ENCODE measurements around the gene SSTR5.

The SSTR5 gene

DNA sequence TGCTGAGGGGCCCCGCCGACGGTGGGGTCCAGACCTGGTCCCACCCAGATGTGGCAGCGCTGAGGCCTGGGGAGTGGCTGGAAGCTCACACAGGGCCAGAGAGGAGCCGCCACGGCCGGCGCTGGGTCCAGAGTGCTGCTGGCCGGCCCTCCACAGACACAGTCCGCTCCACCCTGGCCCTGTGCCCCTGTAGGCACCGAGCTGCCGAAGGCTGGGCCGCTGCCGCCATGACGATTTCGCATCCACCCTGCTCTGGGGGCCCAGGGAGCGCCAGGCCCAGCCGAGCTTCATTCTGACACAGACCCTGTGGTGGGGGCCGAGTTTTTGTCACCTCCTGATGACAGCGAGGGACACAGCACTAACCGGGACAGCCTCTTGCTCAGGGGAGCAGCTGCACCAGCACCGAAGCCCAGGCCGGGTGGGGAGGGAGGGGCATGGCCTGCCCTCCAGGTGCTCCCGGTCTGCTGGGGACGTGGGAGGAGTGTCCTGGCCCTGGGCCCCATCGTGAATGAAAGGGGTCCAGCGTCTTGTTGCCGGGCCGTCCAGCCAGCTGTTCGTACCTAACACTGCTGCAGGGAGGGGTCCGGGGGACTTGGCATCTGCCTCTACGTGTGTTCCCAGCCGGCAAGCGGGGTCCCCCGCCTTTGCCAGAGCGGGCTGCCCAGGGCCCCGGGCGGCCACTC lies 27.1 kb upstream of the SSTR5 start:
- Mint-ChIP-seq H3K27me3 (peaks cover 10% of the 10 kb centered on the region), H3K36me3 (ENCODE audit: low read depth) (no peaks in the 10 kb centered on the region), H3K4me3 (no peak overlapping the region), H3K4me1 (ENCODE audit: low read depth) (no peaks in the 10 kb centered on the region), H3K27ac (no peak overlapping the region), H3K9me3 (peaks cover 11% of the 10 kb centered on the region)
- intact Hi-C loops (cut with micrococcal nuclease): no loop called here

DNA sequence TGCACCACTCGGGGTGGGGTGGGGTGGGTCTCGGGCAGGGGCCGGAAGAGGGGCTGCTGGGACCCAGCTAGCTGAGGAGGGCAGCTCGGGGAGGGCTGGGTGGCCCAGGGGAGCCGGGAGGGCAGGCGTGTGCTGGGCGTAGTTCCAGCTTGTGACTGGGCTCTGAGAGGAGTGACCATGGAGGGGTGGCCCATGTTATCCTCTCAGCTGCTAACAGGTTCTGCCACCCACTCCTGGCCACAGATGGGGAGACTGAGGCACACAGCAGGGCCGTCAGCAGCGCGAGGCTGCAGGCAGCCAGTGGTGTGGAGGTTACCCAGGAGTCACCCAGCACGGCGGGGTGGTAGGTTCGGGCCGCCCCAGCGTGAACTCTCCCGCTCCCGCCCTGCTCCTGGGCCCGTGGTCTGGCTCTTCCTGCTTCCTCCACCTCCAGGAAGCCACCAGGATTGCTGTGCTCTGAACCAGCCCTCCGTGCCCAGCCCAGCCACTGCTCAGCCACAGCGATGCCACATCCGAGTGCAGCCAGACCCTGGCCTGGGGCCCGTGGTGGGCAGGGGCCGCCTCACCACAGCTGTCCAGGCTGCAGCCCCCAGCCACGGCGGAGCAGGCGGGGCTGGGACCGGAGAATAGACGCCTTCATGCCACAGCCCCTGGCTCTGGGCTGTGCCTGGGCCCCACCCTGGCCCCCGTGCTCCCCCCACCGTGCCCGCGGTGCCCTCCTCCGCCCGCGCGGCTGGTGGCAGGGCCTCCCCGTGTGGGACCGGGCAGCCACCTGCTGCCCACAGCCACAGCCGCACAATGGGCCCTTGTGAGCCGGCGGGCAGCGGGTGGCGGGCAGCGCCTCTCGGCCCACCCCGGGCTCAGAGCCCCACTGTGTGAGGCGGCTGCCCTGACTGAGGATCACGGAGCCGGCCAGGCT lies 26.3 kb upstream of the SSTR5 start:
- intact Hi-C loops (cut with micrococcal nuclease): no loop called here

DNA sequence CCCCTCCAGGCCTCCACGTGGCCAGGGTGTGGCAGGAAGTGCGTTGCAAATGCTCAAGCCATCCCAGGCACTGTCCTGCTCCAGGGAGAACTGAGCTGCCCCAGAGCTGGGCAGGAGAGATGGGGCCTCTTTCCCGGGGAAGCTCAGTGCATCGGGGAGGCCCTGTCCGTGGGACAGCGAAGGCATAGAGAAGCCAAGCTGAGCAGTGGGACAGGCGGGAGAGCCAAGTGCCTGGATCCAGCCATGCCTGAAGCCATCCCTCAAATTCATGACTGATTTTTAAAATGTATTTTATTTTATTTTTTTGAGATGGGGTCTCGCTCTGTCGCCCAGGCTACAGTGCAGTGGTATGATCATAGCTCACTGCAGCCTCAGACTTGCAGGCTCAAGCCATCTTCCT lies 25.4 kb upstream of the SSTR5 start:
- intact Hi-C loops (cut with micrococcal nuclease): no loop called here
- Mint-ChIP-seq H3K9me3 (peaks cover 6% of the 10 kb centered on the region), H3K27ac (no peak overlapping the region), H3K36me3 (ENCODE audit: low read depth) (no peaks in the 10 kb centered on the region), H3K4me3 (no peak overlapping the region), H3K27me3 (peaks cover 10% of the 10 kb centered on the region), H3K4me1 (ENCODE audit: low read depth) (no peaks in the 10 kb centered on the region)

More for the DNA sequence above, 26.3 kb upstream of the SSTR5 start:
- no peak overlapping the region for H3K27ac Mint-ChIP-seq
- H3K9me3 Mint-ChIP-seq: peaks cover 11% of the 10 kb centered on the region
- H3K27me3 Mint-ChIP-seq: peaks cover 10% of the 10 kb centered on the region
- no peaks in the 10 kb centered on the region for H3K36me3 Mint-ChIP-seq (ENCODE audit: low read depth)
- no peaks in the 10 kb centered on the region for H3K4me1 Mint-ChIP-seq (ENCODE audit: low read depth)
- H3K4me3 Mint-ChIP-seq: no peak overlapping the region

DNA sequence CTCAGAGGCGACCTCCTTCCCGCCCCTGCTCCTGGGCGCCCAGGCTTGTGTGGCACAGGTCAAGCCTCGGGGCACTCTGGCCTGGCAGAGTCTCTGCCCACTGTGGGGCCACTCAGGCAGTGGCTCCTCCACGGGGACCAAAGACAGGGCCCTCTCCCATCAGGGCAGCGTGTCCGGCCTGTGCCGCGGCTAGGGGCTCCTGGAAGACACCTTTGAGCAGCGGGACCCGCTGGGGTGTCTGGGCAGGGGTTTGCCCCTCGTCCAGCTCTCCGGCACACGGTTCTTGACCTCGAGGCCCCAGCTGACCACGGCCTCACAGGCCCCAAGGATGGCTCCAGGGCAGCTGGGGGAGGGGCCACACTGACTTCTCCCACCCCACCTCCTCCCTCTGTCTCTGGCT lies 24.7 kb upstream of the SSTR5 start:
- H3K4me1 Mint-ChIP-seq (ENCODE audit: low read depth): no peaks in the 10 kb centered on the region
- no peaks in the 10 kb centered on the region for H3K36me3 Mint-ChIP-seq (ENCODE audit: low read depth)
- H3K4me3 Mint-ChIP-seq: no peak overlapping the region
- no peaks in the 10 kb centered on the region for H3K9me3 Mint-ChIP-seq
- no peak overlapping the region for H3K27ac Mint-ChIP-seq
- peaks cover 10% of the 10 kb centered on the region for H3K27me3 Mint-ChIP-seq
- intact Hi-C loops (cut with micrococcal nuclease): no loop called here

DNA sequence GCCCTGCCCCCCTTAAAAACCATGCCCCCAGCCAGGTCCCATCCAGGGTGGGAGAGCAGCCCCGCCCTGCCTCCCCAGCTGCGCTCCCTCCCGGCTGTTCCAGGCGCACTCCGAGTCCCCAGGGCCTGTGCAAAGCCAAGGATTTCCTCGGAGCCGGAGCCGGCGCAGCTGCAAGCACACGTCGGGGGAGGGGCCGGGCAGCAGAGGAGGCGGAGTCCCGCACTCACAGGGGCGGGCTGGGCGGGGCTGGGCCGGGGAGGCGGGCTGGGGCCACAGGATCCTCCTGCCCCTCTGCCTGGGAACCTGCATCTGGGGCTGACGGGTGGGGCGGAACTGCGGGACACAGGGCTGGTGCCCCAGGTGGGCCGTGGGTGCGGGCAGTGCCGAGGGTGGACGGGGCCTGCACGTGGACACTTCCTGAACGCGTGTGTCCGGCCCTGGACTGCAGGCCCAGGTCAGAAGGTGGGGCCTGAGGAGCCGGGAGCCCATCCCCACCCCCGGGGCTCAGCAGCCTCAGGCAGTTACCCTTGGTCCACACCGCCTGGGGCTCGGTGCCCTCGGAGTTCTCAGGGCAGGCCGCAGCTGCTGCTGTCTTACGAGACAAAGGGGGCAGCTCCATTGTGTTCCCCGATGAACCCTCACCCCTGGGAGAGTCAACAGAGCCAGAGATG lies 24.0 kb upstream of the SSTR5 start:
- H3K36me3 Mint-ChIP-seq (ENCODE audit: low read depth): no peaks in the 10 kb centered on the region
- H3K4me1 Mint-ChIP-seq (ENCODE audit: low read depth): no peaks in the 10 kb centered on the region
- intact Hi-C loops (cut with micrococcal nuclease): no loop called here
- peaks cover 10% of the 10 kb centered on the region for H3K27me3 Mint-ChIP-seq
- H3K9me3 Mint-ChIP-seq: no peaks in the 10 kb centered on the region
- H3K4me3 Mint-ChIP-seq: no peak overlapping the region
- no peak overlapping the region for H3K27ac Mint-ChIP-seq

DNA sequence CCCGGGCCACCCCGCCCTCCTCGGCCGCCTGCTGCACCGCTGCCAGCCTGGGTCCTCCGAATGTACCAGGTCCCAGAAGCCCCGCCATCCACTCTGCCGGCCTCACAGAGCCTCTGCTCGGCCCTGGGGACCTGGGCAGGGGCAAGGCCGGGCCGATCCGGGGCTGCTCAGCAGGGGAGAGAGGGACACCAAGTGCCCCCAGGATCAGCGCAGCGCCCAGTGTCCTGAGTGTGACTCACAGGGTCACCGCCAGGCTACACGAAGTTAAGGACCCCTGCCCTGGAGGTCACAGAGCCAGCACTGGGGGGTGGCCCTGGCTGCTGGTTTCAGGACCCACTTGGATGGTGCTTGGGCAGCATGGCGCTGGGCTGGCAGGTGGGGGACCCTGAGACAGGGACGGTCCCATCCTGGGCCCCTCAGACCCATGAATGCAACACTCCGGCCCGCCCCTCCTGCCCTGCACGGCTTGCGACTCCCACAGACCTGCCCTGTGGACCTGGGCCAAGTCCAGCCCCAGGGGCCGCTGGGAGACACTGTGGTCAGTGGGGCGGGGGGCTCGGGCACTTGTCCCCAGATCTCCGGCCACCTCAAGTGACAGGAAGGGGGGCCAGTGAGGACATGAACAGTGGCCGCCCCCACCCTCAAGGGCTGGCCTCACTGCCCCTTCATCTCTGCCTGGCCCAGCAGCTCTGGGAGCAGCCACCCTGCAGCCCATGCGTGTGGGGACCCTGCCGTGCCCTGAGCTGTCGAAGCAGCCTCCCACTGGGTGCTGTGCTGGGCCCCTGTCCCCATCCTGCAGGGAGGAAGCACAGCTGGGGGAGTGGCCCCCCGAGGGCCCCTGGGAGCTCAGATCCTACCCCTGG lies 23.2 kb upstream of the SSTR5 start:
- Mint-ChIP-seq H3K9me3 (no peaks in the 10 kb centered on the region), H3K4me3 (no peak overlapping the region), H3K36me3 (ENCODE audit: low read depth) (no peaks in the 10 kb centered on the region), H3K27me3 (peaks cover 10% of the 10 kb centered on the region), H3K4me1 (ENCODE audit: low read depth) (no peaks in the 10 kb centered on the region), H3K27ac (no peak overlapping the region)
- intact Hi-C loops (cut with micrococcal nuclease): no loop called here

DNA sequence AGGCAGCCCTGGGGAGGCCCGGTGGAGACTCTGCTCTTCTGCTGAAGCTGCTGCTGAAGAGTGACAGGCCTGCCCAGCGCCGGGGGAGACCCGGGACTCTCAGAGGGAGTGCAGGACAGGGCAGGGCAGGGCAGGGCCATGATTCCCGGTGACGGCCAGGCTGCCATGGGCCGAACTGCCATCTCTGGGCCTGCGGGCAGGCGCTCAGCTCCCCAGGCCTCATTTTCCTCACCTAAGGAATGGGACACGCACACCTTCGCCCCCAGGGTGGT lies 22.6 kb upstream of the SSTR5 start:
- intact Hi-C loops (cut with micrococcal nuclease): no loop called here
- H3K9me3 Mint-ChIP-seq: no peaks in the 10 kb centered on the region
- peaks cover 12% of the 10 kb centered on the region for H3K27me3 Mint-ChIP-seq
- no peak overlapping the region for H3K4me3 Mint-ChIP-seq
- H3K27ac Mint-ChIP-seq: no peak overlapping the region
- no peaks in the 10 kb centered on the region for H3K36me3 Mint-ChIP-seq (ENCODE audit: low read depth)
- no peaks in the 10 kb centered on the region for H3K4me1 Mint-ChIP-seq (ENCODE audit: low read depth)

DNA sequence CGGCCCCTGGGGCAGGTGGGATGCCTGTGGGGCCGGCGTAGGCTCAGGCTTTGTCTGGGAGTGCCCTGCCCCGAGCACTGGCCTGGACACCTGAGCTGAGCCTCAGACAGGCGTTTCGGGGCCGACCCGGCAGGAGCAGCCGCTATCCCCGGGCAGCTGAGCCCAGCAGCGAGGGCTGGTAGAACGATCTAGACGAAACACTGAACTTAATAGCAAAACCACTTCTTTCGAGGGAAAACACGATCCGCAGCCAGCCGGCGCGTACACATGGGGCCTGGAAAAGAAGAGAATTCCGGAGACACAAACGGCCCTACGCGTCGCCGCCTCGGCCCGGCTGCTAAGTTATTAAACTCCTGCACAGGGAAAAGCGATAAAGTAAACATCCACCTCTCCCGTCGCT lies 22.0 kb upstream of the SSTR5 start:
- Mint-ChIP-seq H3K9me3 (no peaks in the 10 kb centered on the region), H3K4me3 (no peak overlapping the region), H3K4me1 (ENCODE audit: low read depth) (no peaks in the 10 kb centered on the region), H3K27ac (no peak overlapping the region), H3K36me3 (ENCODE audit: low read depth) (no peaks in the 10 kb centered on the region), H3K27me3 (peaks cover 17% of the 10 kb centered on the region)
- intact Hi-C loops (cut with micrococcal nuclease): no loop called here

DNA sequence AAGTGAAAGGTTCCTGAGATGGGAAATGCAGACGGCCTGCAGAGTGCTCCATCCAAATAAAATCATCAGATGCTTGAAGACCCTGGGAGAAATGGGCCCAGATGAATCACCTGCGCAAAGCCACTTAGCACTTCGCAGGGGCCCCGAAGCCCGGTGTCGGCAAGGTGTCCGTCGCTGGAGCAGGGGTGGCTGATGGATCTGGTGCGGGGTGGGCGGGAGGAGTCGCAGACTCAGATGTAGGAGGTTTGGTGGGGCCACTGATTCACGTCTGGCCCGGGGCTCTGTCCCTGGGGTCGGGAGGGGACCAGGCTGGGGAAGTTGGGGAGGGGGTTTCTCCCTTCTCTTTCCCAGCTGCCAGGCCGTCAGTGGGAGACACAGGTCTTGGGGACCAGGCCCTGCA lies 21.6 kb upstream of the SSTR5 start:
- H3K27me3 Mint-ChIP-seq: peaks cover 19% of the 10 kb centered on the region
- no peaks in the 10 kb centered on the region for H3K36me3 Mint-ChIP-seq (ENCODE audit: low read depth)
- no peaks in the 10 kb centered on the region for H3K4me1 Mint-ChIP-seq (ENCODE audit: low read depth)
- H3K9me3 Mint-ChIP-seq: no peaks in the 10 kb centered on the region
- no peak overlapping the region for H3K4me3 Mint-ChIP-seq
- intact Hi-C loops (cut with micrococcal nuclease): no loop called here
- no peak overlapping the region for H3K27ac Mint-ChIP-seq

DNA sequence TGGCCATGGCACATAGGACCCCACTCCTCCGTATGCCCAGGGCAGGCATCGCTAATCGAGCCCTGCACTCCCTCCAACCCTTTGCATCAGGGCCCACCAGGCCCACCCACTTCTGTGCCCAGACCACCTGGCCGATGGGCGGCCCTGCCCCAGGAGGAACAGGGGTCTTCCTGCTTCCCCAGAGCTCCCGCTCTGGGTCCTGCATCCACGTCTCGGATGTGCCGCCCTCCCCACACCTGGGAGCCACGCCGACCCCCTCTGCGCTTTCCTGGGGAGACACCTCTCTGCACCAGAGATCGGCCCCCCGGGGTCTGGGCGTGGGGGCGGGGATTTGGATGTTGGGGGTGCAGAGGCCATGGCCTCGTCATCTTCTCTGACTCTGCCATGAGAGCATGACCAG lies 21.1 kb upstream of the SSTR5 start:
- Mint-ChIP-seq H3K4me3 (no peak overlapping the region), H3K9me3 (no peaks in the 10 kb centered on the region), H3K27ac (no peak overlapping the region), H3K27me3 (peaks cover 19% of the 10 kb centered on the region), H3K4me1 (ENCODE audit: low read depth) (no peaks in the 10 kb centered on the region), H3K36me3 (ENCODE audit: low read depth) (no peaks in the 10 kb centered on the region)
- intact Hi-C loops (cut with micrococcal nuclease): no loop called here

DNA sequence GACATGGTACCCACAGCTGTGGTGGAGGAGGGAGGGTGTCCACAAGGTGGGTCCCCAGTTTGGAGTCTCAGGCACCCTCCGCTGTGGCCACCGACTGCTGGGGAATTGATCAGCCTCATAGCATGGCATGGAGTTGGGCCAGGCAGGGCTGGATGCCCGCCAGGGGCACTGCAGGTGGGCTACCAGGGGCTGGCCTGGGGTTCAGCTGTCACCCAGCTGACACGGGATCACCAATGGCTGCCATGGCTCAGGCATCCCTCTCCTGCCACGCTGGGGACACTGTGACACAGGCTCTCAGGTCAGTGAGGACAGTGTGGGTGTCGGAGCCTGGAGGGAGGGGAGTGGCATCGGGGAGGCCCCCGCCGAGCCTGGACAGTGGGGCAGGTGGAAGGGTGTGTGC lies 19.8 kb upstream of the SSTR5 start:
- H3K36me3 Mint-ChIP-seq (ENCODE audit: low read depth): no peaks in the 10 kb centered on the region
- no peak overlapping the region for H3K27ac Mint-ChIP-seq
- no peaks in the 10 kb centered on the region for H3K4me1 Mint-ChIP-seq (ENCODE audit: low read depth)
- H3K9me3 Mint-ChIP-seq: no peaks in the 10 kb centered on the region
- H3K4me3 Mint-ChIP-seq: no peak overlapping the region
- intact Hi-C loops (cut with micrococcal nuclease): no loop called here
- peaks cover 19% of the 10 kb centered on the region for H3K27me3 Mint-ChIP-seq

DNA sequence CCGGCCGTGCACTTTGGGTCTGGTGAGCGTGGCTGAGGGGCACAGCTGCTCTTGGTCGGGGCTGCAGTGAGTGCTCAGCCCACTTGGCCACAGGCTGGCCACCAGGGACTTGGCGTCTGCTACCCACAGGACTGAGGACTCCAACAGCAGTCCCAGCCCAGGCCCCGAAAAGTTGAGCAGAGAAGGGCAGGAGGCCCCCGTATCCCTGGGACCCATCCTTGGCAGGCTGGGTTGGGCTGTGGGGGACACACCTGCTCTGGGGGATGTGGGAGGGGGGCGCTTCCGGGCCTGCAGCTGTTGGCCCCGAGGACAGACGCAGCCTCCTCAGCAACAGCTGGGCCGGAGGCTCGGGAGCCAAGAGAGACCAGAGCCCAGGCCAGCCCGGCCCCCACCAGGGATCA lies 19.4 kb upstream of the SSTR5 start:
- intact Hi-C loops (cut with micrococcal nuclease): no loop called here
- Mint-ChIP-seq H3K4me3 (no peak overlapping the region), H3K4me1 (ENCODE audit: low read depth) (no peaks in the 10 kb centered on the region), H3K27ac (no peak overlapping the region), H3K27me3 (peaks cover 16% of the 10 kb centered on the region), H3K36me3 (ENCODE audit: low read depth) (no peaks in the 10 kb centered on the region), H3K9me3 (no peaks in the 10 kb centered on the region)

DNA sequence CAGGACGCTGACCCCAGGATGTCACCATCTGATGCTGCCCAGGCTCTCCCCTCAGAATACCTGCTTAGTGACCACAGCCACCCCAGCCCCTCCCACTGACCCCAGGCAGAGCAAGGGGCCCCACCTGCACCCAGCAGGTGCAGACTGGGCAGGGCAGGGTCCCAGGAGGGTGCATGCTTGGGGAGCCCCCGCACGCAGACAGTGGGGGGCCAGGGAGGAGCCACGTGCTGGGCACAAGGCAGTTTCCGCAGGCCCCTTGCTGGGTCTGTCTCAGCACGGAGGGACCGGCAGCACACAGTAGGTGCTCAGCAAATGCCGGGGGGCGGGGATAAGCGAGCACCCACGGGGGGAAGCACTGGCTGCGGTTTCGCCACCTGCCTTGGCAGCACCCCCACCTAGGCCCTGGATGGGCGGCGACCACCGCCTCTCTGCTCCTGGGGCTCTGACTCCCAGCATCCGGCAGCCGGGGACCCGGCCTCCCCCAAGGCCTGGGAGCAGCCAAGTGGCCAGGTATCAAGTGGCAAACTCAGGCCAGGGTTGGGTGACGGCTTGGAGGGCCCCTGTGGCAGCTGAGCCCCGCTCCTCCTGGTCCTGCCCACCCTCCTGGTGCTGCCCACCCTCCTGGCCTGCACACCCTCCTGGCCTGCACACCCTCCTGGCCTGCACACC lies 18.7 kb upstream of the SSTR5 start:
- no peaks in the 10 kb centered on the region for H3K36me3 Mint-ChIP-seq (ENCODE audit: low read depth)
- H3K4me3 Mint-ChIP-seq: no peak overlapping the region
- H3K9me3 Mint-ChIP-seq: peaks cover 1% of the 10 kb centered on the region
- H3K27me3 Mint-ChIP-seq: peaks cover 13% of the 10 kb centered on the region
- H3K27ac Mint-ChIP-seq: no peak overlapping the region
- H3K4me1 Mint-ChIP-seq (ENCODE audit: low read depth): no peaks in the 10 kb centered on the region
- intact Hi-C loops (cut with micrococcal nuclease): loop anchor here (2.0 kb wide), 1 partner anchor 239 kb away; no protein-coding TSS in a partner anchor

Measured in dendritic cell treated with granulocyte-macrophage colony-stimulating factor and Interleukin-4, amounts not matched to agents 40 ng/mL and 50 ng/mL, for 4 days (primary cell).